Smooth muscle cell of the brain vasculature (primary cell): ENCODE results near the gene FBXO47.
A peak's percentile ranks its signal among the peaks of the same experiment; 100 is the strongest.

Source experiments
- DNase-seq: peaks from one replicate; pipeline ENCODE4 v3.0.0-alpha.2; 2012; ENCODE audit warnings: low read depth, low spot score

FBXO47 gene, protein sequence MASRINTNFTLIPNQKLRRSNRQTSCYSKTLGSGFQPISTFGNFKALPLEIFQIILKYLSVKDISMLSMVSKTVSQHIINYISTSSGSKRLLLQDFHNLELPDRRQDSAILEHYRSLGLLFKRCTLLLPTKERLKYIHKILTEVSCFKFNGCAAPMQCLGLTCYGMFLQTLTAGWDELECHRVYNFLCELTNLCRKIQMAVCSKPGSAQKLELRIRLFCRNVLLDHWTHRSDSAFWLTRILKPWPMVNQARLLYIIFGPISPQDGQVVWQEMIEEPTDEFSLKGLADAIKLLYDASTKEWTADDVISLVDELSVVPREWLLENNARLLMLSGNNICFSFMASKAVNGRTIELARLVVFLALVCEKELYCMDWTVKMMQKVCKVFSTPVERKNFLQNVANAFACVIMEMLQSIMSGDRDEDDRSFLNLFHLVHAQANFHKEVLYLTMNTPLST

GRCh38 chr17:38967290-38967738 is at the start of gene FBXO47:
FBXO47 (minus strand) TSS chr17:38967403; CDS start chr17:38963025, 4,378 bp downstream.
- DNase-seq: peak; percentile 85

- no peak for DNase-seq
Measured at GRCh38 chr17:39016193-39017153, 49.3 kb upstream of the FBXO47 start.

GRCh38 chr17:39015546-39015935 is 48.3 kb upstream of the FBXO47 start:
- DNase-seq: no peak

GRCh38 chr17:39014795-39015545 is 47.8 kb upstream of the FBXO47 start:
- DNase-seq: no peak

DNA sequence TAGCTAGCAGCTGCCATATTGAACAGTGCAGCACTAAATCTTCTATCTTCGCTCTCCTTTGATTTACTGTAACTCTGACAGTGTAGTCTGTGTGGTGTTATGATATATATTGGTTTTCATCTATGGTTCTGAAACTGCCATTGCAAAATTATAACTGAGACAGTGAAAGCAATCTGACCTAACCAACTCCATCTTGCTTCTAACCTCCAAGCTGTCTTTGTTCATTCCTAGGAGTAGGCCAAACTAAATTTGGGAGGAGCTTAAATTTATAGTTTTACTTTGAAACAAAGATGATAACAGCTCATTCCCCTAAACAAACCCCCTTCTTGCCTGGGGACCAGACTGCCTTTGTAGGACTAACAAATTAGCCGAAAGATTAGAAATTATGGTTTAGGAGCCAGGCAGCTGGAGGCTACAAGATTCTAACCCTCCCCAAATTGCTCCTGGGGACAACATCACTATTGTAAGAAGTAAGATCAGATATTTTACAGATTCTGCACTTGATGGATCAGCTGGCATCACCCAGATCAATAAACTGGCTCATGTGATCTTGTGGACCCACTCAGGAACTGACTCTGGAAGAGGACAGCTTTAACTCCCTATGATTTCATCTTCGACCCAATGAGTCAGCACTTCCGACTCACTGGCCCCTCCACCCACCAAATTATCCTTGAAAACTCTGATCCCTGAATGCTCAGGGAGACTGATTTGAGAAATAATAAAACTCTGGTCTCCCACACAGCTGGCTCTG is 47.0 kb upstream of the FBXO47 start:
- no peak for DNase-seq

DNA sequence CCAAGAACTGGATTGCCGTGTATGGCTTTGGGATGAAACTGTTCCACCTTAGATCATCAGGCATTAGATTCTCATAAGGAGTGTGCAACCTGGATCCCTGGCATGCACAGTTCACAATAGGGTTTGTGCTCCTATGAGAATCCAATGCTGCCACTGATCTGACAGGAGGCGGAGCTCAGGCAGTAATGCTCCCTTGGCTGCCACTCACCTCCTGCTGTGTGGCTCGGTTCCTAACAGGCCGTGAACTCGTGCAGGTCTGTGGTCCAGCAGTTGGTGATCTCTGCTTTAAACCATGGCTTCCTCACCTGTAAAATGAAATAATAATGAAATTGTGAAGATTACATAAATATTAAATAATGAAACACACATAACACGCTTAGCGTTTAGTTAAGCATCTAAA is 45.5 kb upstream of the FBXO47 start:
- no peak for DNase-seq

GRCh38 chr17:39011907-39012468 is 44.8 kb upstream of the FBXO47 start:
- DNase-seq: no peak

DNA sequence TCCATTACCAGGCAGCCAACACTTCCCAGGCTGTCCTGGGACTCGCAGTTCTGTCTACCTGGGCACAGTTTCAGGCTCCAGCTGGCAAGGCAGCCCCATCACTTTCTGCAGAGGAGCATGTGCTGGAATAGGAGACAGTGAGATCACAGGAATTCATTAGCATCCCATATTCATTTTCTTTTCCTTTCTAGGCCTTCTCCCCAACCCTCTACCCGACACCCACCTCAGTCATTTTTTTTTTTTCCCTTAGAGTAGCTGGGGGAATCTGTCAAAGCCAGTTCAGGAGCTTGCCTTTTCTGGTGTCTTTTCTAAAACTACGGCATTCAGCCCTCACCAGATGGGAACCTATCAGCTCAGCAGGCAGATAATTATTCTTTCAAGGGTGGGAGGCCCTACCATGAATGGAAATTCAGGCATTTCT is 42.4 kb upstream of the FBXO47 start:
- no peak for DNase-seq

- DNase-seq: no peak
Measured at GRCh38 chr17:39008633-39009032, 41.4 kb upstream of the FBXO47 start.

DNA sequence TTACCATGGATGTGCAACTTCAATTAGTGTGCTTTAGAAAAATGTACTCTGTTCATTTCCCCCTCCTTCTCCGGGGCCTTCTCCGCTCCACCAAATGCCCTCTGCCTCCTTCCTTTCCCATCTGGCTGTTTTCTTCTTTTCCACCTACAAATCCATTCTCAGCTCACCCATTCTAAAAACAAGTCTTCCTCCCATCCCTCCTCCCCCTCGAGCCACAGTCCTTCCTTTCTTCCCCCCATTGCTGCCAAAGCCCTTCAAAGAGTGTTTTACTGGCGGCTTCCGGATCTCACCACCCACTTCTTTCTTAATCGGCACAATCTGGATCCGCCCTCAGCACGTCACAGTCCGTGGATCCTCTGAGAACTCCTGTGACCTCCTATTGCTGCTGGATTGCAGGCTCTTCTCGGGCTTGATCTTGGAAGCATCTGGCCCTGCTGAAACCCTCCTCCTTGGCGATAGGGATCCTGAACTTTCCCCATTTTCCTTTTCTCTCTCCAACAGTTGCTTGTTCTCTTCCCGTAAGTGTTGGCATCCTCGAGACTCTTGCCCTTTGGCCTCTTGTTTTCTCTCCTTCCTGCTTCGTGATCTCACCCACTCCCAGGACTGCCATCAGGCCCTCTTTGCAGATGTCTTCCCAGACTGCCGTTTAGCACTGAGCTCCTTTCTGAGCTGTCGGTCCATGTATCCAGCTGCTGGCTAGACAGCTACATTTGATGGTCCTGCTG is 36.0 kb upstream of the FBXO47 start:
- DNase-seq: no peak

GRCh38 chr17:39001703-39002637 is 34.8 kb upstream of the FBXO47 start:
- DNase-seq: no peak

- no peak for DNase-seq
Measured at GRCh38 chr17:39000021-39000601, 32.9 kb upstream of the FBXO47 start.

GRCh38 chr17:38996660-38997337 is 29.6 kb upstream of the FBXO47 start:
- no peak for DNase-seq

DNA sequence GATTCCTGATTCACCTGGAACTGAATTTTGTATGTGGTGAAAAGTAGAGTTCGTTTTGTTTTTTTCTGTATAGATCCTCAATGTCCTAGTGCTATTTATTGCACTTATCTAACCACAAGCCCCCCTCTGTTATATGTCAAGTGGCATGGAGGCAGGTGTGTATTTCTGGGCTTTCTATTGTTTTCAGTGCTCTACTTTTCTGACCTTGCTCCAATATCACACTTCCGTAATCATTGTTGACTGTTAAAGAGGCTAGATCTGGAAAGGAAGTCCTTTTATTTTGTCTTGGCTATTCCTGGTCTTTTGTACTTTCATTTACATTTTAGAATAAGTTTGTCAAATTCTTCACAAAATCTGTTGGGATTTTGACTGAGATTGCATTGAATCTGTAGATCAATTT is 26.8 kb upstream of the FBXO47 start:
- no peak for DNase-seq

GRCh38 chr17:38984666-38985065 is 17.5 kb upstream of the FBXO47 start:
- DNase-seq: no peak

GRCh38 chr17:38982858-38983746 is 15.9 kb upstream of the FBXO47 start:
- DNase-seq: peak; percentile 41

- no peak for DNase-seq
Measured at GRCh38 chr17:38981636-38982035, 14.4 kb upstream of the FBXO47 start.
